HL-60/S4 treated with retinoic acid at 250 ng/mL for 4 days and 3 days (cell line): ENCODE measurements around the gene RNF225.
"Not testable (repeated sequence)": the region's sequence is repeated elsewhere in the genome, so short reads cannot be mapped to it uniquely, and the experiment has no call there.

Experiments
- in situ Hi-C: fragments of 300-500 bp; cut with MboI; formaldehyde crosslinking; loops from 2 replicates; pipeline ENCODE4 v1.7.0; 2022; ENCODE audit warnings: low sequenced_read_pairs

RNF225 gene

GRCh38 chr19:58407658-58408151 lies 12.2 kb downstream of the RNF225 start:
- in situ Hi-C loops: no loop called here

- in situ Hi-C loops: no loop called here
Observed at GRCh38 chr19:58408152-58409009, 12.9 kb downstream of the RNF225 start, which contains the start of gene ZNF584. TSS of gene ZNF584 (plus strand) at chr19:58408649. CDS start at chr19:58409148, 499 bp downstream.

GRCh38 chr19:58409010-58409790 lies 13.7 kb downstream of the RNF225 start:
- in situ Hi-C loops: no loop called here

GRCh38 chr19:58416604-58417003 lies 21.1 kb downstream of the RNF225 start:
- in situ Hi-C loops: no loop called here

- in situ Hi-C loops: no loop called here
Observed at GRCh38 chr19:58417071-58417470, 21.6 kb downstream of the RNF225 start.

- in situ Hi-C loops: no loop called here
Observed at GRCh38 chr19:58428617-58429016, 33.2 kb downstream of the RNF225 start.

GRCh38 chr19:58429745-58430144 lies 34.3 kb downstream of the RNF225 start:
- in situ Hi-C loops: no loop called here

GRCh38 chr19:58434217-58434616 lies 38.8 kb downstream of the RNF225 start:
- in situ Hi-C loops: no loop called here

- in situ Hi-C loops: no loop called here
Observed at GRCh38 chr19:58439576-58440554, 44.4 kb downstream of the RNF225 start, which contains the start of gene ZNF132. TSS of gene ZNF132 (minus strand) at chr19:58440153. CDS start at chr19:58439821, 332 bp downstream.

- in situ Hi-C loops: no loop called here
Observed at GRCh38 chr19:58440556-58440955, 45.1 kb downstream of the RNF225 start.

GRCh38 chr19:58442986-58443385 lies 47.5 kb downstream of the RNF225 start:
- in situ Hi-C loops: not testable (repeated sequence)
